BLaER1 (cell line): Measurements from ENCODE around the gene BLOC1S3.

ENCODE experiments used
- H3K27ac ChIP-seq: shearing (Covaris generic); formaldehyde crosslinking; 2 replicates; pipeline ENCODE4 v1.8.1; 2022
- H3K27me3 ChIP-seq: shearing (Covaris generic); formaldehyde crosslinking; 2 replicates; pipeline ENCODE4 v1.8.1; 2022
- H3K36me3 ChIP-seq: shearing (Covaris generic); formaldehyde crosslinking; 2 replicates; pipeline ENCODE4 v1.8.1; 2022
- H3K4me1 ChIP-seq: shearing (Covaris generic); formaldehyde crosslinking; 2 replicates; pipeline ENCODE4 v1.8.1; 2022
- H3K4me2 ChIP-seq: shearing (Covaris generic); formaldehyde crosslinking; 2 replicates; pipeline ENCODE4 v1.8.1; 2022
- H3K4me3 ChIP-seq: shearing (Covaris generic); formaldehyde crosslinking; 2 replicates; pipeline ENCODE4 v1.8.1; 2022
- H3K9ac ChIP-seq: shearing (Covaris generic); formaldehyde crosslinking; 2 replicates; pipeline ENCODE4 v1.8.1; 2022
- H3K9me3 ChIP-seq: shearing (Covaris generic); formaldehyde crosslinking; 2 replicates; pipeline ENCODE4 v1.8.1; 2022
- H4K20me1 ChIP-seq: shearing (Covaris generic); formaldehyde crosslinking; 2 replicates; pipeline ENCODE4 v1.8.1; 2022
- Cebpa-rat ChIP-seq: shearing (Covaris generic); IDR thresholded peaks from 2 replicates; pipeline ENCODE4 v1.8.1; 2022

Gene BLOC1S3

GRCh38 chr19:45160870-45161737, 17.5 kb upstream of the BLOC1S3 start, which contains the start of gene NKPD1:
Gene NKPD1, minus strand, starts transcription at chr19:45160982. Its CDS starts 832 bp downstream, at chr19:45160150.
- H3K36me3 ChIP-seq = no peaks in the 10 kb centered on the region
- no peaks in the 10 kb centered on the region for H3K27me3 ChIP-seq
- no peak within 1 kb of the TSS for H3K4me2 ChIP-seq
- no peaks in the 10 kb centered on the region for H4K20me1 ChIP-seq
- peaks cover 49% of the 10 kb centered on the region for H3K4me1 ChIP-seq
- no peak within 1 kb of the TSS for H3K4me3 ChIP-seq
- H3K9me3 ChIP-seq = no peaks in the 10 kb centered on the region
- H3K9ac ChIP-seq = 0 out of 2 replicates have a peak within 1 kb of the TSS, but pooled peaks have one; percentile 19
- H3K27ac ChIP-seq = no peak within 1 kb of the TSS
- no peak for TF ChIP-seq Cebpa-rat

- Histone ChIP-seq H3K27ac (no peak overlapping the region), H3K4me1 (peaks cover 57% of the 10 kb centered on the region)
- TF ChIP-seq Cebpa-rat = no peak
Measured at GRCh38 chr19:45161738-45162607, 16.6 kb upstream of the BLOC1S3 start.

GRCh38 chr19:45162608-45163143, 15.9 kb upstream of the BLOC1S3 start:
- no peaks in the 10 kb centered on the region for H3K36me3 ChIP-seq
- H3K27me3 ChIP-seq = no peaks in the 10 kb centered on the region
- peak overlapping the region; percentile 84; the same call in 1 of the 2 replicates for H3K4me2 ChIP-seq
- H3K4me3 ChIP-seq = no peak overlapping the region
- no peak overlapping the region for H3K9ac ChIP-seq
- 0 out of 2 replicates have a peak overlapping the region, but pooled peaks have one; percentile 74 for H3K27ac ChIP-seq
- H3K4me1 ChIP-seq = peaks cover 64% of the 10 kb centered on the region
- no peak for TF ChIP-seq Cebpa-rat
- H4K20me1 ChIP-seq = no peaks in the 10 kb centered on the region
- no peaks in the 10 kb centered on the region for H3K9me3 ChIP-seq

More at GRCh38 chr19:45161738-45162607, 16.6 kb upstream of the BLOC1S3 start:
- H3K4me3 ChIP-seq = no peak overlapping the region
- no peak overlapping the region for H3K4me2 ChIP-seq
- no peaks in the 10 kb centered on the region for H4K20me1 ChIP-seq
- no peaks in the 10 kb centered on the region for H3K9me3 ChIP-seq
- no peaks in the 10 kb centered on the region for H3K27me3 ChIP-seq
- H3K9ac ChIP-seq = no peak overlapping the region
- no peaks in the 10 kb centered on the region for H3K36me3 ChIP-seq

- Histone ChIP-seq H3K4me2 (peak overlapping the region; percentile 84), H4K20me1 (no peaks in the 10 kb centered on the region), H3K36me3 (no peaks in the 10 kb centered on the region), H3K9me3 (no peaks in the 10 kb centered on the region), H3K27me3 (no peaks in the 10 kb centered on the region), H3K27ac (peak overlapping the region; percentile 74), H3K9ac (0 out of 2 replicates have a peak overlapping the region, but pooled peaks have one; percentile 51), H3K4me3 (no peak overlapping the region), H3K4me1 (peaks cover 68% of the 10 kb centered on the region)
- TF ChIP-seq Cebpa-rat = no peak
Measured at GRCh38 chr19:45163156-45163555, 15.4 kb upstream of the BLOC1S3 start.

- Histone ChIP-seq H4K20me1 (no peaks in the 10 kb centered on the region), H3K36me3 (peaks cover 2% of the 10 kb centered on the region; the same call in 1 of the 2 replicates), H3K4me2 (peak overlapping the region; percentile 84), H3K9me3 (no peaks in the 10 kb centered on the region), H3K4me3 (peak overlapping the region; percentile 39), H3K27ac (peak overlapping the region; percentile 74), H3K4me1 (peaks cover 68% of the 10 kb centered on the region), H3K27me3 (no peaks in the 10 kb centered on the region), H3K9ac (peak overlapping the region; percentile 51; the same call in 1 of the 2 replicates)
- no peak for TF ChIP-seq Cebpa-rat
Measured at GRCh38 chr19:45163751-45164460, 14.7 kb upstream of the BLOC1S3 start.

GRCh38 chr19:45164577-45165335, 13.8 kb upstream of the BLOC1S3 start:
- H3K4me2 ChIP-seq = peak overlapping the region; percentile 84
- H3K9me3 ChIP-seq = no peaks in the 10 kb centered on the region
- no peaks in the 10 kb centered on the region for H3K27me3 ChIP-seq
- peak overlapping the region; percentile 51; the same call in 1 of the 2 replicates for H3K9ac ChIP-seq
- peaks cover 69% of the 10 kb centered on the region for H3K4me1 ChIP-seq
- H3K27ac ChIP-seq = peak overlapping the region; percentile 74
- H3K4me3 ChIP-seq = peak overlapping the region; percentile 39
- peaks cover 10% of the 10 kb centered on the region; the same call in 1 of the 2 replicates for H3K36me3 ChIP-seq
- no peak for TF ChIP-seq Cebpa-rat
- H4K20me1 ChIP-seq = no peaks in the 10 kb centered on the region

- Histone ChIP-seq H3K27ac (peak overlapping the region; percentile 55), H3K4me2 (peak overlapping the region; percentile 84), H3K9me3 (no peaks in the 10 kb centered on the region), H3K27me3 (no peaks in the 10 kb centered on the region), H3K4me1 (peaks cover 89% of the 10 kb centered on the region), H3K4me3 (0 out of 2 replicates have a peak overlapping the region, but pooled peaks have one; percentile 41), H3K9ac (peak overlapping the region; percentile 68), H3K36me3 (peaks cover 16% of the 10 kb centered on the region; the same call in 1 of the 2 replicates), H4K20me1 (no peaks in the 10 kb centered on the region)
- TF ChIP-seq Cebpa-rat = no peak
Measured at GRCh38 chr19:45166723-45167252, 11.8 kb upstream of the BLOC1S3 start.

- Histone ChIP-seq H3K4me2 (peak overlapping the region; percentile 93), H3K4me3 (no peak overlapping the region), H3K4me1 (peaks cover 99% of the 10 kb centered on the region), H4K20me1 (no peaks in the 10 kb centered on the region), H3K9me3 (no peaks in the 10 kb centered on the region), H3K27me3 (no peaks in the 10 kb centered on the region), H3K9ac (no peak overlapping the region), H3K27ac (peak overlapping the region; percentile 38; the same call in 1 of the 2 replicates), H3K36me3 (peaks cover 16% of the 10 kb centered on the region; the same call in 1 of the 2 replicates)
- TF ChIP-seq Cebpa-rat = no peak
Measured at GRCh38 chr19:45168767-45169351, 9.7 kb upstream of the BLOC1S3 start.
